GM10248 (cell line): Measurements from ENCODE around the gene TEDDM1.
"Not testable (repeated sequence)": the region's sequence is repeated elsewhere in the genome, so short reads cannot be mapped to it uniquely, and the experiment has no call there.

Experiments
- CTCF ChIA-PET: fragments of 300-600 bp; sonication (Branson Sonifier 250); formaldehyde crosslinking; extraction: SDS; loops from one replicate; lab custom pipeline; 2021; ENCODE audit warnings: antibody characterized with exemption; lab: Yijun Ruan, JAX
- POLR2A ChIA-PET: fragments of 350-650 bp; sonication (Branson Sonifier 250); formaldehyde crosslinking; extraction: SDS; loops from one replicate; lab custom pipeline; 2020; ENCODE audit warnings: antibody characterized with exemption; lab: Yijun Ruan, JAX
- DNase-seq: peaks from one replicate; pipeline ENCODE4 v3.0.0; 2012; ENCODE audit errors: extremely low spot score
- TF ChIP-seq, protein P1 (sequence below): IDR thresholded peaks from 2 replicates; pipeline ENCODE4 v1.5.1; 2012; ENCODE audit warnings: mild to moderate bottlenecking, low read depth; ENCODE audit errors: extremely low read depth, missing control alignments, control extremely low read depth

Gene TEDDM1

GRCh38 chr1:182385885-182386853 is 14.3 kb downstream of the TEDDM1 start:
- no peak for DNase-seq
- ChIA-PET POLR2A (interaction anchor here (1.0 to 1.4 kb wide), 3 partner anchors 11 to 239 kb away, joined by 3 to 4 read pairs (median 3); no protein-coding TSS in a partner anchor), CTCF (no interaction called here)
- TF ChIP-seq, protein P1, sequence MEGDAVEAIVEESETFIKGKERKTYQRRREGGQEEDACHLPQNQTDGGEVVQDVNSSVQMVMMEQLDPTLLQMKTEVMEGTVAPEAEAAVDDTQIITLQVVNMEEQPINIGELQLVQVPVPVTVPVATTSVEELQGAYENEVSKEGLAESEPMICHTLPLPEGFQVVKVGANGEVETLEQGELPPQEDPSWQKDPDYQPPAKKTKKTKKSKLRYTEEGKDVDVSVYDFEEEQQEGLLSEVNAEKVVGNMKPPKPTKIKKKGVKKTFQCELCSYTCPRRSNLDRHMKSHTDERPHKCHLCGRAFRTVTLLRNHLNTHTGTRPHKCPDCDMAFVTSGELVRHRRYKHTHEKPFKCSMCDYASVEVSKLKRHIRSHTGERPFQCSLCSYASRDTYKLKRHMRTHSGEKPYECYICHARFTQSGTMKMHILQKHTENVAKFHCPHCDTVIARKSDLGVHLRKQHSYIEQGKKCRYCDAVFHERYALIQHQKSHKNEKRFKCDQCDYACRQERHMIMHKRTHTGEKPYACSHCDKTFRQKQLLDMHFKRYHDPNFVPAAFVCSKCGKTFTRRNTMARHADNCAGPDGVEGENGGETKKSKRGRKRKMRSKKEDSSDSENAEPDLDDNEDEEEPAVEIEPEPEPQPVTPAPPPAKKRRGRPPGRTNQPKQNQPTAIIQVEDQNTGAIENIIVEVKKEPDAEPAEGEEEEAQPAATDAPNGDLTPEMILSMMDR = no peak

- ChIA-PET CTCF (no interaction called here), POLR2A (no interaction called here)
- TF ChIP-seq, protein P1 = no peak
- no peak for DNase-seq
These were observed 16.0 kb downstream of the TEDDM1 start for GRCh38 chr1:182384387-182384960.

DNA sequence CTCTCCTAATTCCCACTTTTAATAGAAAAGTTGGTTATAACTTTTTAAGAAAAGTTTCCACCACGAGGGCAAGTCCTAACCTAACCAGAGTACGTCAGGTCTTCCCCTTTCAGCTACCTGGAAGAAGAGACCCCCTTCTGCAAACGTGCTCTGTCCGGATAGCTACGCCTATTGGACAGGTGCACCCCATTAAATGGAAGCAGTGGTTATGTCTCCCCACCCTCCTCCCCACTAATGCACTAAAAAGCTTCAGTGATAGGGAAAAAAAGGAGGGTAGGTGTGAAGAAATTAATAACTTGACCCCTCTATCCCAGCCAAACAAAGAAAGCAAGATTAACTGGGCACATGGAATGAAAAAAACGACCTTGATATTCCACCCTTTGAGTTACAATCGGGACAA is 16.5 kb downstream of the TEDDM1 start:
- TF ChIP-seq, protein P1 = no peak
- ChIA-PET POLR2A (no interaction called here), CTCF (no interaction called here)
- no peak for DNase-seq

GRCh38 chr1:182383037-182383661 is 17.3 kb downstream of the TEDDM1 start:
- POLR2A ChIA-PET = no interaction called here
- TF ChIP-seq, protein P1 = no peak
- CTCF ChIA-PET = interaction anchor here (1.0 kb wide), 2 partner anchors 277 to 302 kb away, joined by 3 read pairs; no protein-coding TSS in a partner anchor
- DNase-seq = no peak

- CTCF ChIA-PET = interaction anchor here (0.7 to 8.5 kb wide), 9 partner anchors 10 to 303 kb away, joined by 3 to 51 read pairs (median 3); no protein-coding TSS in a partner anchor
- DNase-seq = no peak
- POLR2A ChIA-PET = interaction anchor here (1.9 kb wide), 1 partner anchor 10 kb away, joined by 7 read pairs; the partner anchor contains the start of gene GLUL
- TF ChIP-seq, protein P1 = no peak
These were observed 18.3 kb downstream of the TEDDM1 start for GRCh38 chr1:182381962-182382819.

DNA sequence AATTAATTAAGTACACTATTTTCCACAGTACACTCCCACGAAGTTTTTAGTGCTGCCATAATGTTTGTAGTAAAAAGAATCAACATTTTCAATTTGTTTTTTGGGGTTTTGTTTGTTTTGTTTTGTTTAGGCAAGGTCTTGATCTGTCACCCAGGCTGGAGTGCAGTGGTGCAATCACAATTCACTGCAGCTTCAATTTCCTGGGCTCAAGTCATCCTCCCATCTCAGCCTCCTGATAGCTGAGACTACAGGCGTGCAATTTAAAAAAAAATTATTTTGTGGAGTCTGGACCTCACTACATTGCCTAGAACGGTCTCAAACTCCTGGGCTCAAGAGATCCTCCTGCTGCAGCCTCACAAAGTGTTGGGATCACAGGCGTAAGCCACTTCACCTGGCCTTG is 20.3 kb downstream of the TEDDM1 start:
- CTCF ChIA-PET = interaction anchor here (1.4 to 8.5 kb wide), 5 partner anchors 10 to 237 kb away, joined by 4 to 51 read pairs (median 6); partner anchors contain the start of gene GLUL
- no peak for DNase-seq
- TF ChIP-seq, protein P1 = no peak
- POLR2A ChIA-PET = no interaction called here

DNA sequence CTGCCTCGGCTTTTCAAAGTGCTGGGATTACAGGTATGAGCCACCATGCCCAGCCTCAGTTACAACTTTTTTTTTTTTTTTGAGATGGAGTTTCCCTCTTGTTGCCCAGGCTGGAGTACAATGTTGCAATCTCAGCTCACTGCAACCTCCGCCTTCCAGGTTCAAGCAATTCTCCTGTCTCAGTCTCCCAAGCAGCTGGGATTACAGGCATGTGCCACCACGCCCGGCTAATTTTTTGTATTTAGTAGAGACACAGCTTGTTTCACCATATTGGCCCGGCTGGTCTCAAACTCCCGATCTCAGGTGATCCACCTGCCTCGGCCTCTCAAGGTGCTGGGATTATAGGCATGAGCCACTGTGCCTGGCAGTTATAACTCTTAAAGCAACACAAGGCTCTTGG is 20.7 kb downstream of the TEDDM1 start:
- DNase-seq, POLR2A ChIA-PET: not testable (repeated sequence)
- CTCF ChIA-PET = interaction anchor here (1.3 to 8.5 kb wide), 5 partner anchors 10 to 299 kb away, joined by 3 to 51 read pairs (median 6); partner anchors contain the start of gene GLUL
